Measurements from ENCODE around the gene SQOR. TPM values are rescaled to one million over a fixed set of nuclear protein-coding genes. Genes with fewer than 3 reads are reported as not detected.

The SQOR gene
- total and polyA plus RNA-seq, 2 donors (not counting 1 experiment from before 2014, with no cell fraction given): 81.5 to 129 TPM

GRCh38 chr15:45662375-45662774, 27.5 kb downstream of the SQOR start:
- TF ChIP-seq EZH2 (IDR thresholded peaks at IDR 0.05; ENCODE audit: low read length, missing control alignments): no peak
- no peak for TF ChIP-seq CTCF (conservative IDR thresholded peaks at IDR 0.05 in 1 of 2, IDR thresholded peaks at IDR 0.05 in 1 of 2; ENCODE audit: low read depth in 1 of 2, low read length in 2 of 2)
- no peak overlapping the region for H2AFZ ChIP-seq (ENCODE audit: low read length)

GRCh38 chr15:45664451-45664850, 29.6 kb downstream of the SQOR start:
- H3K4me2 ChIP-seq (ENCODE audit: extremely low read depth, insufficient read depth, low read length): no peak overlapping the region
- no peak overlapping the region for H3K27ac ChIP-seq (ENCODE audit: insufficient read depth, low read length)
- H2AFZ ChIP-seq (ENCODE audit: low read length): no peak overlapping the region
- no peaks in the 10 kb centered on the region for H3K79me2 ChIP-seq (ENCODE audit: control insufficient read depth, insufficient read depth, low read length)
- DNase-seq (ENCODE audit: low read depth in 2 of 2): peak; percentile 42 to 52
- H3K36me3 ChIP-seq (ENCODE audit: control insufficient read depth, insufficient read depth, low read length): peaks cover 4% of the 10 kb centered on the region
- no peaks in the 10 kb centered on the region for H3K4me1 ChIP-seq (ENCODE audit: control insufficient read depth, extremely low read depth, insufficient read depth, low read length)
- H4K20me1 ChIP-seq (ENCODE audit: control insufficient read depth, extremely low read depth, insufficient read depth, low read length): no peaks in the 10 kb centered on the region
- H3K9me3 ChIP-seq (ENCODE audit: control insufficient read depth, insufficient read depth, low read depth, low read length): no peaks in the 10 kb centered on the region
- no peak overlapping the region for H3K4me3 ChIP-seq (replicated peaks in 1 of 4; ENCODE audit: control extremely low read depth in 1 of 4, insufficient read depth in 1 of 4, low read depth in 3 of 4, low read length in 4 of 4)
- TF ChIP-seq EZH2 (IDR thresholded peaks at IDR 0.05; ENCODE audit: low read length, missing control alignments): no peak
- no peak for TF ChIP-seq CTCF (conservative IDR thresholded peaks at IDR 0.05 in 1 of 2, IDR thresholded peaks at IDR 0.05 in 1 of 2; ENCODE audit: low read depth in 1 of 2, low read length in 2 of 2)
- H3K9ac ChIP-seq (ENCODE audit: insufficient read depth, low read length): no peak overlapping the region
- H3K27me3 ChIP-seq (ENCODE audit: control insufficient read depth, insufficient read depth, low read length): no peaks in the 10 kb centered on the region

More at GRCh38 chr15:45662375-45662774, 27.5 kb downstream of the SQOR start:
- no peaks in the 10 kb centered on the region for H3K9me3 ChIP-seq (ENCODE audit: control insufficient read depth, insufficient read depth, low read depth, low read length)
- no peak overlapping the region for H3K4me3 ChIP-seq (replicated peaks in 1 of 4; ENCODE audit: control extremely low read depth in 1 of 4, insufficient read depth in 1 of 4, low read depth in 3 of 4, low read length in 4 of 4)
- no peaks in the 10 kb centered on the region for H4K20me1 ChIP-seq (ENCODE audit: control insufficient read depth, extremely low read depth, insufficient read depth, low read length)
- no peaks in the 10 kb centered on the region for H3K4me1 ChIP-seq (ENCODE audit: control insufficient read depth, extremely low read depth, insufficient read depth, low read length)
- H3K27ac ChIP-seq (ENCODE audit: insufficient read depth, low read length): no peak overlapping the region
- H3K36me3 ChIP-seq (ENCODE audit: control insufficient read depth, insufficient read depth, low read length): peaks cover 1% of the 10 kb centered on the region
- H3K4me2 ChIP-seq (ENCODE audit: extremely low read depth, insufficient read depth, low read length): no peak overlapping the region
- no peaks in the 10 kb centered on the region for H3K27me3 ChIP-seq (ENCODE audit: control insufficient read depth, insufficient read depth, low read length)
- H3K79me2 ChIP-seq (ENCODE audit: control insufficient read depth, insufficient read depth, low read length): no peaks in the 10 kb centered on the region
- H3K9ac ChIP-seq (ENCODE audit: insufficient read depth, low read length): no peak overlapping the region
- no peak for DNase-seq (ENCODE audit: low read depth in 2 of 2)

GRCh38 chr15:45665261-45665660, 30.4 kb downstream of the SQOR start:
- H3K4me3 ChIP-seq (replicated peaks in 1 of 4; ENCODE audit: control extremely low read depth in 1 of 4, insufficient read depth in 1 of 4, low read depth in 3 of 4, low read length in 4 of 4): no peak overlapping the region
- H3K4me2 ChIP-seq (ENCODE audit: extremely low read depth, insufficient read depth, low read length): no peak overlapping the region
- no peaks in the 10 kb centered on the region for H4K20me1 ChIP-seq (ENCODE audit: control insufficient read depth, extremely low read depth, insufficient read depth, low read length)
- no peak overlapping the region for H2AFZ ChIP-seq (ENCODE audit: low read length)
- H3K27ac ChIP-seq (ENCODE audit: insufficient read depth, low read length): no peak overlapping the region
- H3K9me3 ChIP-seq (ENCODE audit: control insufficient read depth, insufficient read depth, low read depth, low read length): no peaks in the 10 kb centered on the region
- no peak for TF ChIP-seq EZH2 (IDR thresholded peaks at IDR 0.05; ENCODE audit: low read length, missing control alignments)
- TF ChIP-seq CTCF (conservative IDR thresholded peaks at IDR 0.05 in 1 of 2, IDR thresholded peaks at IDR 0.05 in 1 of 2; ENCODE audit: low read depth in 1 of 2, low read length in 2 of 2): no peak
- no peaks in the 10 kb centered on the region for H3K27me3 ChIP-seq (ENCODE audit: control insufficient read depth, insufficient read depth, low read length)
- no peaks in the 10 kb centered on the region for H3K4me1 ChIP-seq (ENCODE audit: control insufficient read depth, extremely low read depth, insufficient read depth, low read length)
- peaks cover 4% of the 10 kb centered on the region for H3K36me3 ChIP-seq (ENCODE audit: control insufficient read depth, insufficient read depth, low read length)
- no peaks in the 10 kb centered on the region for H3K79me2 ChIP-seq (ENCODE audit: control insufficient read depth, insufficient read depth, low read length)
- no peak overlapping the region for H3K9ac ChIP-seq (ENCODE audit: insufficient read depth, low read length)
- DNase-seq (ENCODE audit: low read depth in 2 of 2): no peak
